NCI-H1417 treated with DMSO at 0.1 percent for 48 hours (cell line): ENCODE data around the gene SCARB1.

Experiments
- DNase-seq: peaks from one replicate; lab custom pipeline; 2025; lab: John Stamatoyannopoulos, UW

SCARB1 gene

GRCh38 chr12:124745891-124746570 is 117.6 kb downstream of the SCARB1 start:
- peak; percentile 19 for DNase-seq

GRCh38 chr12:124745465-124745890 is 118.2 kb downstream of the SCARB1 start:
- DNase-seq = no peak

GRCh38 chr12:124744659-124745464 is 118.8 kb downstream of the SCARB1 start:
- no peak for DNase-seq

- DNase-seq = no peak
Measured at GRCh38 chr12:124744273-124744640, 119.4 kb downstream of the SCARB1 start.

- no peak for DNase-seq
Measured at GRCh38 chr12:124743479-124744272, 120.0 kb downstream of the SCARB1 start.

GRCh38 chr12:124742678-124743077 is 121.0 kb downstream of the SCARB1 start:
- no peak for DNase-seq

GRCh38 chr12:124742111-124742510 is 121.6 kb downstream of the SCARB1 start:
- DNase-seq = no peak

- DNase-seq = no peak
Measured at GRCh38 chr12:124741211-124741610, 122.5 kb downstream of the SCARB1 start.

- DNase-seq = no peak
Measured at GRCh38 chr12:124740691-124741137, 123.0 kb downstream of the SCARB1 start.

GRCh38 chr12:124739953-124740561 is 123.6 kb downstream of the SCARB1 start:
- DNase-seq = no peak

- DNase-seq = no peak
Measured at GRCh38 chr12:124738636-124739467, 124.8 kb downstream of the SCARB1 start.

- no peak for DNase-seq
Measured at GRCh38 chr12:124737772-124738635, 125.7 kb downstream of the SCARB1 start.

- no peak for DNase-seq
Measured at GRCh38 chr12:124737040-124737419, 126.6 kb downstream of the SCARB1 start.

GRCh38 chr12:124736115-124737039 is 127.3 kb downstream of the SCARB1 start:
- no peak for DNase-seq

- no peak for DNase-seq
Measured at GRCh38 chr12:124734224-124734788, 129.4 kb downstream of the SCARB1 start.

- DNase-seq = no peak
Measured at GRCh38 chr12:124733086-124733485, 130.6 kb downstream of the SCARB1 start.

GRCh38 chr12:124732275-124733075 is 131.2 kb downstream of the SCARB1 start:
- no peak for DNase-seq

GRCh38 chr12:124731869-124732268 is 131.8 kb downstream of the SCARB1 start:
- no peak for DNase-seq
